ENCODE data around the gene PTPRT. TPM values are rescaled to one million over a fixed set of nuclear protein-coding genes. Genes with fewer than 3 reads are reported as not detected.

PTPRT gene
- total RNA-seq, 1 experiment from 2014 or later, result not detected

DNA sequence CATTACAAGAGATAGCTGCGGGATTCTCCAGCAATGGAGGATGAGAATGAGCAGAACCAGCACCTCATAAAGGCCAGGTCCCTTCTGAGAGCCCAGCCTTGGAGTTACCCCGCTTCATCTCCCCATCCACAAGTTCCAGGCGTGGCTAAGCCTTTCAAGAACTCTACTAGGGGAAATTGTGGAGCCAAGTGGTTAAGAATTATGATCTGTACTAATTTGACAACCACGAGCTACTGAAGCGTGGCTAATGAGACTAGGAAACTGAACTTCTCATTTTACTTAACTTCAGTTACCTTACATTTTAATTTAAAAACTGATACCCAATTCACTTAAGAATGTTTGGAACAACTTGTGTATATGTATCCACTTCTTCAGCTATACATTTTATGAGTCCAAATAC, 401.0 kb downstream of the PTPRT start:
- H3K4me3 ChIP-seq (ENCODE audit: low read length), result no peak overlapping the region
- no peaks in the 10 kb centered on the region for H3K79me2 ChIP-seq (ENCODE audit: low read length)
- H3K36me3 ChIP-seq (ENCODE audit: low read depth, low read length), result no peaks in the 10 kb centered on the region
- no peak overlapping the region for H3K4me2 ChIP-seq (ENCODE audit: low read length)
- intact Hi-C loops (cut with micrococcal nuclease), result no loop called here
- no peaks in the 10 kb centered on the region for H4K20me1 ChIP-seq (ENCODE audit: low read length)
- BruUV-seq (replicated peaks), result no TSS peak
- no peak overlapping the region for H2AFZ ChIP-seq (ENCODE audit: low read length)
- no peaks in the 10 kb centered on the region for H3F3A ChIP-seq (ENCODE audit: low read length, unreplicated experiment)
- no peaks in the 10 kb centered on the region for H3K4me1 ChIP-seq (ENCODE audit: insufficient read depth, low read length)
- H3K9me3 ChIP-seq (ENCODE audit: low read length), result peaks cover 45% of the 10 kb centered on the region
- DNase-seq (no peak), ATAC-seq (no peak)
- no peaks in the 10 kb centered on the region for H3K27me3 ChIP-seq (ENCODE audit: low read length)
- H3K27ac ChIP-seq (ENCODE audit: low read length), result no peak overlapping the region
- CTCF ChIA-PET, result no interaction called here
- no peak overlapping the region for H3K9ac ChIP-seq (ENCODE audit: low read length)
- no peaks in the 10 kb centered on the region for H3K9me2 ChIP-seq (replicated peaks; ENCODE audit: low read length)
- TF ChIP-seq, protein P1, sequence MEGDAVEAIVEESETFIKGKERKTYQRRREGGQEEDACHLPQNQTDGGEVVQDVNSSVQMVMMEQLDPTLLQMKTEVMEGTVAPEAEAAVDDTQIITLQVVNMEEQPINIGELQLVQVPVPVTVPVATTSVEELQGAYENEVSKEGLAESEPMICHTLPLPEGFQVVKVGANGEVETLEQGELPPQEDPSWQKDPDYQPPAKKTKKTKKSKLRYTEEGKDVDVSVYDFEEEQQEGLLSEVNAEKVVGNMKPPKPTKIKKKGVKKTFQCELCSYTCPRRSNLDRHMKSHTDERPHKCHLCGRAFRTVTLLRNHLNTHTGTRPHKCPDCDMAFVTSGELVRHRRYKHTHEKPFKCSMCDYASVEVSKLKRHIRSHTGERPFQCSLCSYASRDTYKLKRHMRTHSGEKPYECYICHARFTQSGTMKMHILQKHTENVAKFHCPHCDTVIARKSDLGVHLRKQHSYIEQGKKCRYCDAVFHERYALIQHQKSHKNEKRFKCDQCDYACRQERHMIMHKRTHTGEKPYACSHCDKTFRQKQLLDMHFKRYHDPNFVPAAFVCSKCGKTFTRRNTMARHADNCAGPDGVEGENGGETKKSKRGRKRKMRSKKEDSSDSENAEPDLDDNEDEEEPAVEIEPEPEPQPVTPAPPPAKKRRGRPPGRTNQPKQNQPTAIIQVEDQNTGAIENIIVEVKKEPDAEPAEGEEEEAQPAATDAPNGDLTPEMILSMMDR (conservative IDR thresholded peaks at IDR 0.05; ENCODE audit: low read depth, low read length), result no peak
- TF ChIP-seq EZH2phosphoT487 (IDR thresholded peaks at IDR 0.05; ENCODE audit: borderline replicate concordance, low read length), result no peak
- TF ChIP-seq EZH2 (IDR thresholded peaks at IDR 0.05; ENCODE audit: low read length, unreplicated experiment), result no peak
- POLR2A ChIA-PET (ENCODE audit: unreplicated experiment), result no interaction called here

DNA sequence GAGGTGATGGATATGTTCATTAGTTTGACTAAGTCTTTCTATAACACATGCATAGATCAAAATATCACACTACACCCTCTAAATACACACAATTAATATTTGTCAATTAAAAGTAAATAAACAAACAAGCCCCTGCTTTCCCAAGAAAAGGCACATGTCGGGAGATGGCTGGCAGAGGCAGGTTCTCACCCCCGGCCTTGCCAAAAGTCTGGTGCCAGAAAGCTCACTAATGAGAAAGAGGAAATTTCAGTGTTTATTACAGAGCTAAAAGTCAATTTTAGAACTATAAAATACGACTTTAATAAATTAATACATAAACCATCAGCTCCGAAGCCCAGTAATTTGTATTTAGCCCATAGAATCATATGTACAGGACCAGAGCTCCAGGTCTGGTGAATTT, 404.7 kb downstream of the PTPRT start:
- H3K36me3 ChIP-seq (ENCODE audit: low read depth, low read length), result no peaks in the 10 kb centered on the region
- CTCF ChIA-PET, result no interaction called here
- H4K20me1 ChIP-seq (ENCODE audit: low read length), result no peaks in the 10 kb centered on the region
- H3K9ac ChIP-seq (ENCODE audit: low read length), result no peak overlapping the region
- peaks cover 40% of the 10 kb centered on the region for H3K9me3 ChIP-seq (ENCODE audit: low read length)
- H3K27ac ChIP-seq (ENCODE audit: low read length), result no peak overlapping the region
- intact Hi-C loops (cut with micrococcal nuclease), result no loop called here
- no peaks in the 10 kb centered on the region for H3K79me2 ChIP-seq (ENCODE audit: low read length)
- H3K27me3 ChIP-seq (ENCODE audit: low read length), result no peaks in the 10 kb centered on the region
- H3K9me2 ChIP-seq (replicated peaks; ENCODE audit: low read length), result no peaks in the 10 kb centered on the region
- POLR2A ChIA-PET (ENCODE audit: unreplicated experiment), result no interaction called here
- no peak for TF ChIP-seq EZH2phosphoT487 (IDR thresholded peaks at IDR 0.05; ENCODE audit: borderline replicate concordance, low read length)
- TF ChIP-seq EZH2 (IDR thresholded peaks at IDR 0.05; ENCODE audit: low read length, unreplicated experiment), result no peak
- TF ChIP-seq, protein P1 (conservative IDR thresholded peaks at IDR 0.05; ENCODE audit: low read depth, low read length), result no peak
- no peak overlapping the region for H3K4me3 ChIP-seq (ENCODE audit: low read length)
- no peaks in the 10 kb centered on the region for H3K4me1 ChIP-seq (ENCODE audit: insufficient read depth, low read length)
- H3K4me2 ChIP-seq (ENCODE audit: low read length), result no peak overlapping the region
- no peak overlapping the region for H2AFZ ChIP-seq (ENCODE audit: low read length)
- no peak for DNase-seq
- H3F3A ChIP-seq (ENCODE audit: low read length, unreplicated experiment), result no peaks in the 10 kb centered on the region
- ATAC-seq, result no peak
- no TSS peak for BruUV-seq (replicated peaks)

DNA sequence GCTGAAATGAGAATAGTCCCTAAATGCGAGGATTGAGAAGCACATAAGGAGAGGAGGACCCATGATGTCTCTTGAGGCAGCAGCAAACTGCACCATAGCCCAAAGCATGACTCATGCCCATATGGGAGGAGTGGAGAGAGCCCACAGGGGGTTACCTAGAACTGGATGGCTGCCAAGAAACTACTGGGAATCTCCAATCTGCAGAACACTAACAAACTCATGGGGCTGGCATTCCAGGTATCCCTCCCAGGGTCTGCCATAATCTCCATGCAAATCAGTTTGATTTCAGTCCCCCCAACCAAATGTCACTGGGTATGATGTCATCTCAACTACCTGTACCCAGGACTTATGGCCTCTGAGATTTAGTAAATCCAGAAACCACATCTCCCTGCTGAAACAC, 410.5 kb downstream of the PTPRT start:
- ChIA-PET POLR2A (ENCODE audit: unreplicated experiment) (no interaction called here), CTCF (no interaction called here)
- Histone ChIP-seq H3K4me2 (ENCODE audit: low read length) (no peak overlapping the region), H3F3A (ENCODE audit: low read length, unreplicated experiment) (no peaks in the 10 kb centered on the region), H3K79me2 (ENCODE audit: low read length) (no peaks in the 10 kb centered on the region), H3K27ac (ENCODE audit: low read length) (no peak overlapping the region), H3K4me3 (ENCODE audit: low read length) (no peak overlapping the region), H3K9me3 (ENCODE audit: low read length) (peaks cover 29% of the 10 kb centered on the region), H3K27me3 (ENCODE audit: low read length) (no peaks in the 10 kb centered on the region), H3K9me2 (replicated peaks; ENCODE audit: low read length) (no peaks in the 10 kb centered on the region), H3K4me1 (ENCODE audit: insufficient read depth, low read length) (no peaks in the 10 kb centered on the region), H3K9ac (ENCODE audit: low read length) (no peak overlapping the region), H2AFZ (ENCODE audit: low read length) (no peak overlapping the region), H4K20me1 (ENCODE audit: low read length) (no peaks in the 10 kb centered on the region), H3K36me3 (ENCODE audit: low read depth, low read length) (no peaks in the 10 kb centered on the region)
- DNase-seq (no peak), ATAC-seq (no peak)
- no peak for TF ChIP-seq EZH2 (IDR thresholded peaks at IDR 0.05; ENCODE audit: low read length, unreplicated experiment)
- TF ChIP-seq, protein P1 (conservative IDR thresholded peaks at IDR 0.05; ENCODE audit: low read depth, low read length), result no peak
- TF ChIP-seq EZH2phosphoT487 (IDR thresholded peaks at IDR 0.05; ENCODE audit: borderline replicate concordance, low read length), result no peak
- no TSS peak for BruUV-seq (replicated peaks)
- intact Hi-C loops (cut with micrococcal nuclease), result no loop called here

Data from PC-3 (cell line).